Measurements from ENCODE around the gene ZDHHC17. TPM values are rescaled to one million over a fixed set of nuclear protein-coding genes. Genes with fewer than 3 reads are reported as not detected.
"Not testable (repeated sequence)": the region's sequence is repeated elsewhere in the genome, so short reads cannot be mapped to it uniquely, and the experiment has no call there.

ZDHHC17 gene
- total and polyA plus RNA-seq, 9 donors: 33.4 to 59.4 (median 38.4) TPM

- H3K36me3 ChIP-seq (ENCODE audit: control insufficient read depth, insufficient read depth, low read length); H3K9me3 ChIP-seq (replicated peaks; ENCODE audit: control insufficient read depth, low read depth, low read length); H3K4me1 ChIP-seq (ENCODE audit: control insufficient read depth, insufficient read depth, low read length); H3K27me3 ChIP-seq (ENCODE audit: control insufficient read depth, insufficient read depth, low read length); H3K4me3 ChIP-seq (ENCODE audit: low read length); DNase-seq; H3K27ac ChIP-seq (ENCODE audit: low read length): not testable (repeated sequence)
- WGBS (ENCODE audit: insufficient coverage): no CpG with 5 or more reads among the region's 3 CpGs
Measured at GRCh38 chr12:76732188-76732587, 31.7 kb upstream of the ZDHHC17 start.

- H3K27ac ChIP-seq (ENCODE audit: low read length); H3K9me3 ChIP-seq (replicated peaks; ENCODE audit: control insufficient read depth, low read depth, low read length); DNase-seq; H3K36me3 ChIP-seq (ENCODE audit: control insufficient read depth, insufficient read depth, low read length); H3K4me1 ChIP-seq (ENCODE audit: control insufficient read depth, insufficient read depth, low read length); H3K4me3 ChIP-seq (ENCODE audit: low read length); H3K27me3 ChIP-seq (ENCODE audit: control insufficient read depth, insufficient read depth, low read length): not testable (repeated sequence)
- WGBS (ENCODE audit: insufficient coverage): no CpG with 5 or more reads among the region's 2 CpGs
Measured at GRCh38 chr12:76737689-76738088, 26.2 kb upstream of the ZDHHC17 start.

DNA sequence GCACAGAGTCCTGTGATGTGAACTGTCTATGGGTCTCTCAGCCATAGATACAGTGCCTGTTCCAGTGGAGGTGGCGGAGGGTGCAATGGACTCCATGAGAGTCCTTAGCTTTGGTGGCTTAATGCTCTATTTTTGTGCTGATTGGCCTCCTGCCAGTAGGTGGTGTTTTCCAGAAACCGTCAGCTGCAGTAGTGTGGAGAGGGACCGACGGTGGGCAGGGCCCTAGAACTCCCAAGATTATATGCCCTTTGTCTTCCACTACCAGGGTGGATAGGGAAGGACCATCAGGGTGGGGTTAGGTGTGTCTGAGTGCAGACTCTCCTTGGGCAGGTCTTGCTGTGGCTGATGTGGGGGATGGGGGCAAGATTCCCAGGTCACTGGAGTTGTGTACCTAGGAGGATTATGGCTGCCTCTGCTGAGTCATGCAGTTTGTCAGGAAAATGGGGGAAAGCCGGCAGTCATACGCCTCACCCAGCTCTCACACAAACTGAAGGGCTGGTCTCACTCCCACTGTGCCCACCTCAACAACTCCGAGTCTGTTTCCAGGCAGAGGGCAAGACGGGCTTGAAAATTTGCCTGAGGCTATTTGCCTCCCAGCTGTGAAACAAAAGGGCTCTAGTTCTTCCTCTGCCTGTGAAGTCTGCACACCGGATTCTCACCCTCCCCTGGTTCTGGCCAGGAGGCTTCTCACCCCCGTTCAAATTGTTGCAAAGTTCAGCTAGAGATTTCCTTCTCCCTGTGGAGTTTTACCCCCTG lies 24.9 kb upstream of the ZDHHC17 start:
- Histone ChIP-seq H3K4me1 (ENCODE audit: control insufficient read depth, insufficient read depth, low read length) (no peaks in the 10 kb centered on the region), H3K27ac (ENCODE audit: low read length) (no peak overlapping the region), H3K36me3 (ENCODE audit: control insufficient read depth, insufficient read depth, low read length) (no peaks in the 10 kb centered on the region), H3K27me3 (ENCODE audit: control insufficient read depth, insufficient read depth, low read length) (no peaks in the 10 kb centered on the region), H3K9me3 (replicated peaks; ENCODE audit: control insufficient read depth, low read depth, low read length) (no peaks in the 10 kb centered on the region), H3K4me3 (ENCODE audit: low read length) (no peak overlapping the region)
- DNase-seq: no peak
- WGBS (ENCODE audit: insufficient coverage): 80% methylated on average over 8 of the region's 10 CpGs

GRCh38 chr12:76739896-76740295 lies 24.0 kb upstream of the ZDHHC17 start:
- H3K4me3 ChIP-seq (ENCODE audit: low read length): no peak overlapping the region
- DNase-seq: no peak
- WGBS (ENCODE audit: insufficient coverage): no CpG with 5 or more reads among the region's 4 CpGs
- no peaks in the 10 kb centered on the region for H3K36me3 ChIP-seq (ENCODE audit: control insufficient read depth, insufficient read depth, low read length)
- no peaks in the 10 kb centered on the region for H3K9me3 ChIP-seq (replicated peaks; ENCODE audit: control insufficient read depth, low read depth, low read length)
- H3K4me1 ChIP-seq (ENCODE audit: control insufficient read depth, insufficient read depth, low read length): no peaks in the 10 kb centered on the region
- no peaks in the 10 kb centered on the region for H3K27me3 ChIP-seq (ENCODE audit: control insufficient read depth, insufficient read depth, low read length)
- H3K27ac ChIP-seq (ENCODE audit: low read length): no peak overlapping the region

DNA sequence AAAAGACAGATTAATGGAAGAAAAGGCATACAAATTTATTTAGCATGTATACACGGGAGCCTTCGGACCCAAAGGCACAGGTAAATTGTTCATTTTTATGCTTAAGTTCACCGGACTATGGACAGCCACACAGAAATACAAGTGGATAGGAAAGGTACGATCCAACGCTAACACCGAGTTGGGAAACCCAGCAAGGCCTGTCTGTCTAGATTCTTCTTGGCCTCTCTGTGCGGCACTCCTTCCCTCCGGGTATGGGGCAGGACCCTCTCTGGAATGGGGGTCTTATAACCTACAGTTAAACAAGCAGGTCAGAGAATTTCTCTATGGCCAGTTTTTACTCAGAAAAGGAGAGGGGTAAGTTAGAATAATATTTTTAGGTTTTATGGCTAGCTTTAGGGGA lies 23.4 kb upstream of the ZDHHC17 start:
- 80% methylated on average over 2 of the region's 8 CpGs for WGBS (ENCODE audit: insufficient coverage)

GRCh38 chr12:76745343-76745742 lies 18.6 kb upstream of the ZDHHC17 start:
- no CpG with 5 or more reads among the region's 2 CpGs for whole genome bisulfite sequencing (ENCODE audit: insufficient coverage)
- Histone ChIP-seq H3K27ac (ENCODE audit: low read length) (no peak overlapping the region), H3K9me3 (replicated peaks; ENCODE audit: control insufficient read depth, low read depth, low read length) (no peaks in the 10 kb centered on the region), H3K27me3 (ENCODE audit: control insufficient read depth, insufficient read depth, low read length) (no peaks in the 10 kb centered on the region), H3K4me1 (ENCODE audit: control insufficient read depth, insufficient read depth, low read length) (no peaks in the 10 kb centered on the region), H3K36me3 (ENCODE audit: control insufficient read depth, insufficient read depth, low read length) (no peaks in the 10 kb centered on the region), H3K4me3 (ENCODE audit: low read length) (no peak overlapping the region)
- no peak for DNase-seq

More for the DNA sequence above, 23.4 kb upstream of the ZDHHC17 start:
- no peak for DNase-seq
- no peak overlapping the region for H3K4me3 ChIP-seq (ENCODE audit: low read length)
- no peaks in the 10 kb centered on the region for H3K9me3 ChIP-seq (replicated peaks; ENCODE audit: control insufficient read depth, low read depth, low read length)
- H3K4me1 ChIP-seq (ENCODE audit: control insufficient read depth, insufficient read depth, low read length): no peaks in the 10 kb centered on the region
- H3K36me3 ChIP-seq (ENCODE audit: control insufficient read depth, insufficient read depth, low read length): no peaks in the 10 kb centered on the region
- H3K27me3 ChIP-seq (ENCODE audit: control insufficient read depth, insufficient read depth, low read length): no peaks in the 10 kb centered on the region
- no peak overlapping the region for H3K27ac ChIP-seq (ENCODE audit: low read length)

DNA sequence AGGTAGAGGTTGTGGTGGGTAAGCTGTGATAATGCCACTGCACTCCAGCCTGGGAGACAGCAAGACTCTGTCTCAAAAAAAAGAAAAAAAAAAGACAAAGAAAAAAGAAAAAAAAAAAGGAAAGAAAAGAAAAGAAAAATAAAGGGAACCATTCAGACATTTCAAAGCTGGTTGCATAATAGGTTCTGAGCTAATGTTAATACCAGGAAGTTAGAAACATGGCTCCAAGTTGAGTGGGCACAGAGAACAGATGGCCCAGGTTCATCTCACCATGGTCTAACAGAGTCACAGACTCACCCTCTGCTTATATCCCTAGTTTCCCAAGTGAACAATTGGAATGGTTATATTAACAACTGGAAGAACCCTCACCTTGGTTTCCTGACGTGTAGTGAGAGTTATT lies 17.4 kb upstream of the ZDHHC17 start:
- H3K36me3 ChIP-seq (ENCODE audit: control insufficient read depth, insufficient read depth, low read length): no peaks in the 10 kb centered on the region
- H3K9me3 ChIP-seq (replicated peaks; ENCODE audit: control insufficient read depth, low read depth, low read length): no peaks in the 10 kb centered on the region
- no peak for DNase-seq
- no peak overlapping the region for H3K4me3 ChIP-seq (ENCODE audit: low read length)
- H3K27ac ChIP-seq (ENCODE audit: low read length): no peak overlapping the region
- no peaks in the 10 kb centered on the region for H3K4me1 ChIP-seq (ENCODE audit: control insufficient read depth, insufficient read depth, low read length)
- no CpG with 5 or more reads among the region's 1 CpG for WGBS (ENCODE audit: insufficient coverage)
- no peaks in the 10 kb centered on the region for H3K27me3 ChIP-seq (ENCODE audit: control insufficient read depth, insufficient read depth, low read length)

DNA sequence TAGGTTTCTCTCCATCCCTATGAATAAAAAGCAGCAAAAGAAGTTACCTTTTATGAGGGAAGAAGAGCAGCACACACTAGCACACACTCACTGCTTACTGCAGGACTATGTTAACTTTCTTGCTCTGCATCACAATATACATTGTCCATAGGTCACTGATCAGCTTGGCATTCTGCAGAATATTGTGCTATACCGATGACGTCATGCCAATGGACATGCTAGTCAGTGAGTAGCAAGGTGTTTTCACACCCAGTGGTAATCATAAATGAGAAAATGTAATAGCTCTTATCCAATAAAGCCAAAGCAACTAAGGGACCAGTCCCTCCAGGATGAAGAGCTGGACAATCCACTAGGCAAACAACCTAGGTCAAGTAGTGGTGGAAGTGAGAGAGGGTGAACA lies 16.7 kb upstream of the ZDHHC17 start:
- WGBS (ENCODE audit: insufficient coverage): no CpG with 5 or more reads among the region's 2 CpGs
- no peak overlapping the region for H3K27ac ChIP-seq (ENCODE audit: low read length)

DNA sequence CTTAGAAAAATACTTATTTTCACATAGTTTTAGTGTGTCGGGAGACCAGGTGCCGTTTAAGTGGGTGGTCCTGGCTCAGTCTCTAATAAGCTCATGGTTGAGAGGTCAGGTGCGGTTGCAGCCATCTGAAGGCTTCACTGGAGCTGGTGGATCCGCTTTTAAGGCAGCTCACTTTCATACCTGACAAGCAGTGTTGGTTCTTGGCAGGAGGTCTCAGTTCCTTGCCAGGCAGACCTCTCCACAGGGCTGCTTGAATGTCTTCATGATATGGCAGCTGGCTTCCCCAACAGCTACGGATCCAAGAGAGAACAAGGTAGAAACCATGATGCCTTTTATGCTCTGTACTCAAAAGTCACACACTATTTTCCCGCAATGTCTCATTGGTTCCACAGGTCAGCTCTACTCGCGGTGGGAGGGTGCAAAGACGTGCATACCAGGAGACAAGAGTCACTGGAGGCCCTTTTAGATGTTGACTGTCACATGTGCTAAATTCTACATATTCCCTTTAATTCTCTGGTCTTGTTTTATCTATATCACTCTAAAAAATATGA lies 8.0 kb upstream of the ZDHHC17 start:
- no peaks in the 10 kb centered on the region for H3K4me1 ChIP-seq (ENCODE audit: control insufficient read depth, insufficient read depth, low read length)
- no peaks in the 10 kb centered on the region for H3K36me3 ChIP-seq (ENCODE audit: control insufficient read depth, insufficient read depth, low read length)
- no peak overlapping the region for H3K4me3 ChIP-seq (ENCODE audit: low read length)
- peaks cover 2% of the 10 kb centered on the region for H3K27me3 ChIP-seq (ENCODE audit: control insufficient read depth, insufficient read depth, low read length)
- WGBS (ENCODE audit: insufficient coverage): 84% methylated on average over 5 of the region's 9 CpGs
- DNase-seq: no peak
- H3K27ac ChIP-seq (ENCODE audit: low read length): no peak overlapping the region
- peaks cover 3% of the 10 kb centered on the region for H3K9me3 ChIP-seq (replicated peaks; ENCODE audit: control insufficient read depth, low read depth, low read length)

More for the DNA sequence above, 16.7 kb upstream of the ZDHHC17 start:
- no peak overlapping the region for H3K4me3 ChIP-seq (ENCODE audit: low read length)
- no peaks in the 10 kb centered on the region for H3K36me3 ChIP-seq (ENCODE audit: control insufficient read depth, insufficient read depth, low read length)
- H3K27me3 ChIP-seq (ENCODE audit: control insufficient read depth, insufficient read depth, low read length): no peaks in the 10 kb centered on the region
- H3K4me1 ChIP-seq (ENCODE audit: control insufficient read depth, insufficient read depth, low read length): no peaks in the 10 kb centered on the region
- no peaks in the 10 kb centered on the region for H3K9me3 ChIP-seq (replicated peaks; ENCODE audit: control insufficient read depth, low read depth, low read length)
- DNase-seq: no peak

GRCh38 chr12:76757694-76758093 lies 6.2 kb upstream of the ZDHHC17 start:
- H3K4me3 ChIP-seq (ENCODE audit: low read length): no peak overlapping the region
- no peaks in the 10 kb centered on the region for H3K36me3 ChIP-seq (ENCODE audit: control insufficient read depth, insufficient read depth, low read length)
- peaks cover 3% of the 10 kb centered on the region for H3K4me1 ChIP-seq (ENCODE audit: control insufficient read depth, insufficient read depth, low read length)
- no peak overlapping the region for H3K27ac ChIP-seq (ENCODE audit: low read length)
- DNase-seq: no peak
- H3K27me3 ChIP-seq (ENCODE audit: control insufficient read depth, insufficient read depth, low read length): peaks cover 2% of the 10 kb centered on the region
- no CpG with 5 or more reads among the region's 1 CpG for WGBS (ENCODE audit: insufficient coverage)
- H3K9me3 ChIP-seq (replicated peaks; ENCODE audit: control insufficient read depth, low read depth, low read length): peaks cover 3% of the 10 kb centered on the region
